ENCODE data around the gene SLC39A12. TPM values are rescaled to one million over a fixed set of nuclear protein-coding genes. Genes with fewer than 3 reads are reported as not detected.
"Not testable (repeated sequence)": the region's sequence is repeated elsewhere in the genome, so short reads cannot be mapped to it uniquely, and the experiment has no call there.

The SLC39A12 gene
- polyA plus RNA-seq, 1 donor from 2014 or later, result not detected

DNA sequence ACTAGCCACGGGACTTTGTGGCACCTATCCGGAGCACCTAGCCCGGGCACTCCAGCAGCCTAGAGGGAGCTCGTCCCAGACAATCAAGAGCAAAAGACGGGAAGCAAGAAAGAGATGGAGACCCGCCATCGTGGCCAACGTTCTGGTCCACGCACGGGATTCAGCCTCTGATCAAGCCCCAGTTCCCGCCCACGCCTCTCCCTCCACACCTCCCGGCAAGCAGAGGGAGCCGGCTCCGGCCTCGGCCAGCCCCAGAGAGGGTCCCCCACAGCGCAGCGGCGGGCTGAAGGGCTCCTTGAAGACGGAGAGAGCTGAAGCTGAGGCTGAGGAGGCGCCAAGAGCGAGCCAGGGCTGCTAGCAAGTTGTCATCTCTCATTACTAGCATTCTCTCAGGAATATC, 992 bp upstream of the SLC39A12 start:
- Histone ChIP-seq H3K27ac (ENCODE audit: low read length) (no peak overlapping the region), H3K9me2 (ENCODE audit: insufficient read depth, low read length) (no peaks in the 10 kb centered on the region), H3K9ac (ENCODE audit: low read length) (no peak overlapping the region), H3K4me3 (ENCODE audit: low read length) (no peak overlapping the region), H3K27me3 (ENCODE audit: insufficient read depth, low read depth, low read length) (no peaks in the 10 kb centered on the region), H3K4me2 (ENCODE audit: low read length) (no peak overlapping the region), H4K20me1 (ENCODE audit: insufficient read depth) (no peaks in the 10 kb centered on the region), H3K79me2 (replicated peaks; ENCODE audit: insufficient read depth, low read length) (no peaks in the 10 kb centered on the region), H3F3A (ENCODE audit: insufficient read depth, low read length, poor library complexity, severe bottlenecking) (no peaks in the 10 kb centered on the region), H3K36me3 (ENCODE audit: insufficient read depth, low read length) (no peaks in the 10 kb centered on the region), H2AFZ (ENCODE audit: low read depth, low read length) (no peak overlapping the region), H3K9me3 (ENCODE audit: low read length) (no peaks in the 10 kb centered on the region)
- TF ChIP-seq TAF1 (IDR thresholded peaks at IDR 0.05; ENCODE audit: low read depth) (no peak), EZH2 (IDR thresholded peaks at IDR 0.05; ENCODE audit: borderline replicate concordance, insufficient read depth, low read length, poor library complexity, severe bottlenecking) (no peak), RAD21 (conservative IDR thresholded peaks at IDR 0.05) (no peak), SMC3 (conservative IDR thresholded peaks at IDR 0.05; ENCODE audit: poor library complexity) (no peak), MXI1 (conservative IDR thresholded peaks at IDR 0.05; ENCODE audit: poor library complexity, severe bottlenecking) (no peak)

DNA sequence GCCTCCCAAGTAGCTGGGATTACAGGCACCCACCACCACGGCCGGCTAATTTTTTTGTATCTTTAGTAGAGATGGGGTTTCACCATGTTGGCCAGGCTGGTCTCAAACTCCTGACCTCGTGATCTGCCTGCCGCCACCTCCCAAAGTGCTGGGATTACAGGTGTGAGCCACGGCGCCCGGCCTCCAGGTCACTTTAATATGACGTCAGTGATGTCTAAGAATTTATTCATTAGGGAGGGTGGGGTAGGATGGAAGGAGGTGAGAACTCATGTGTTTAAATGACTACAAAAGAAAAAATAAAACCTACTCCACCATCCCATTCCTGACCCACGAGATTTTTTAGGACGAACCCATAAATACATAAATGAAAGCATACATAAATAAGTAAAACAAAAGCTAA, 2.7 kb downstream of the SLC39A12 start:
- not testable (repeated sequence) for H3K4me3 ChIP-seq (ENCODE audit: low read length); H3K36me3 ChIP-seq (ENCODE audit: insufficient read depth, low read length); H3K79me2 ChIP-seq (replicated peaks; ENCODE audit: insufficient read depth, low read length); H4K20me1 ChIP-seq (ENCODE audit: insufficient read depth); H3K27ac ChIP-seq (ENCODE audit: low read length); H2AFZ ChIP-seq (ENCODE audit: low read depth, low read length); H3K4me2 ChIP-seq (ENCODE audit: low read length); H3K9me3 ChIP-seq (ENCODE audit: low read length); H3K27me3 ChIP-seq (ENCODE audit: insufficient read depth, low read depth, low read length); H3K9ac ChIP-seq (ENCODE audit: low read length); H3F3A ChIP-seq (ENCODE audit: insufficient read depth, low read length, poor library complexity, severe bottlenecking); H3K9me2 ChIP-seq (ENCODE audit: insufficient read depth, low read length)

DNA sequence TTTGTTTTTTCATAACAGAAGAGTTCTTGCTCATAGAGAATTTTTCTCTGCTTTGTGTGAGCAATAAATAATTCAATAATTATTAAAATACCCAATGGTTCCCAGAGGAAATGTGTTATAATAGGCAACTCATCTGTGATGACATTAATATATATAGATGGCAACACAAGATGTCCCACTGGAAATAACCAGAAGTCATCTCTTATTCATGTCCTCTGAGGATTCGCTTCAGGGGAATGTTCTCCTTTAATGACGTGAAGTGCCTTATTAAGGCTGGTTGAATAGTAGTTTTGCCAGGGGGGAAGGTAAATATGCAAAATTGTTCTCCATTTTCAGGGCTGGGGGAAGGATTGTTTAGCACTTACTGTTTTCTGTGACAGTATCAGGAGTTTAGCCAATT, 3.1 kb downstream of the SLC39A12 start:
- no peaks in the 10 kb centered on the region for H3F3A ChIP-seq (ENCODE audit: insufficient read depth, low read length, poor library complexity, severe bottlenecking)
- no peak overlapping the region for H3K27ac ChIP-seq (ENCODE audit: low read length)
- H3K4me2 ChIP-seq (ENCODE audit: low read length), result no peak overlapping the region
- H3K4me3 ChIP-seq (ENCODE audit: low read length), result no peak overlapping the region
- H4K20me1 ChIP-seq (ENCODE audit: insufficient read depth), result no peaks in the 10 kb centered on the region
- no peak overlapping the region for H3K9ac ChIP-seq (ENCODE audit: low read length)
- TF ChIP-seq EP300 (conservative IDR thresholded peaks at IDR 0.05; ENCODE audit: poor library complexity, severe bottlenecking) (no peak), EZH2 (IDR thresholded peaks at IDR 0.05; ENCODE audit: borderline replicate concordance, insufficient read depth, low read length, poor library complexity, severe bottlenecking) (no peak), RAD21 (conservative IDR thresholded peaks at IDR 0.05) (no peak), SMC3 (conservative IDR thresholded peaks at IDR 0.05; ENCODE audit: poor library complexity) (no peak), TAF1 (IDR thresholded peaks at IDR 0.05; ENCODE audit: low read depth) (no peak), MXI1 (conservative IDR thresholded peaks at IDR 0.05; ENCODE audit: poor library complexity, severe bottlenecking) (no peak), POLR2AphosphoS5 (IDR thresholded peaks at IDR 0.05) (no peak)
- TF ChIP-seq, protein P1, sequence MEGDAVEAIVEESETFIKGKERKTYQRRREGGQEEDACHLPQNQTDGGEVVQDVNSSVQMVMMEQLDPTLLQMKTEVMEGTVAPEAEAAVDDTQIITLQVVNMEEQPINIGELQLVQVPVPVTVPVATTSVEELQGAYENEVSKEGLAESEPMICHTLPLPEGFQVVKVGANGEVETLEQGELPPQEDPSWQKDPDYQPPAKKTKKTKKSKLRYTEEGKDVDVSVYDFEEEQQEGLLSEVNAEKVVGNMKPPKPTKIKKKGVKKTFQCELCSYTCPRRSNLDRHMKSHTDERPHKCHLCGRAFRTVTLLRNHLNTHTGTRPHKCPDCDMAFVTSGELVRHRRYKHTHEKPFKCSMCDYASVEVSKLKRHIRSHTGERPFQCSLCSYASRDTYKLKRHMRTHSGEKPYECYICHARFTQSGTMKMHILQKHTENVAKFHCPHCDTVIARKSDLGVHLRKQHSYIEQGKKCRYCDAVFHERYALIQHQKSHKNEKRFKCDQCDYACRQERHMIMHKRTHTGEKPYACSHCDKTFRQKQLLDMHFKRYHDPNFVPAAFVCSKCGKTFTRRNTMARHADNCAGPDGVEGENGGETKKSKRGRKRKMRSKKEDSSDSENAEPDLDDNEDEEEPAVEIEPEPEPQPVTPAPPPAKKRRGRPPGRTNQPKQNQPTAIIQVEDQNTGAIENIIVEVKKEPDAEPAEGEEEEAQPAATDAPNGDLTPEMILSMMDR (IDR thresholded peaks at IDR 0.05; ENCODE audit: poor library complexity, severe bottlenecking), result no peak
- no peaks in the 10 kb centered on the region for H3K79me2 ChIP-seq (replicated peaks; ENCODE audit: insufficient read depth, low read length)
- no peaks in the 10 kb centered on the region for H3K36me3 ChIP-seq (ENCODE audit: insufficient read depth, low read length)
- H3K27me3 ChIP-seq (ENCODE audit: insufficient read depth, low read depth, low read length), result no peaks in the 10 kb centered on the region
- no peaks in the 10 kb centered on the region for H3K9me2 ChIP-seq (ENCODE audit: insufficient read depth, low read length)
- H2AFZ ChIP-seq (ENCODE audit: low read depth, low read length), result no peak overlapping the region
- H3K9me3 ChIP-seq (ENCODE audit: low read length), result no peaks in the 10 kb centered on the region

DNA sequence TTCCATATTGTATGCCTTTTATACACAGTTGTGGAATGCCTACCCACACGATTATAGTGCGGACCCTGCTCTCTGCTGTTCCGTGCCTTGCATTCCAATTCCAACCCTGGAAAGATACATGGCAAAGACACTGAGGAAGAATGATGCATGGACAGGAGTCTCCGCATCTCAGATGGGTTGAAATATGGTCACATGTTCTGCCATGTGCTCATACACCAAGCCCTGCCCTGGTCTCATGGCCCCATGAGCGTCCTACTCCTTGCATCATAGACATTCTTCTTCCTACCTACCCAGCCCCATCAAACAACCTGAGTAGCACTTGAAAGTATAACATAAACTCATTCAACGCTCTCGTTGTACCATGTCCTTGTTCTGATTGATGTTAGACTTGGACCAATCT, 6.3 kb downstream of the SLC39A12 start:
- H3K9ac ChIP-seq (ENCODE audit: low read length), result no peak overlapping the region
- TF ChIP-seq, protein P1 (IDR thresholded peaks at IDR 0.05; ENCODE audit: poor library complexity, severe bottlenecking), result no peak
- TF ChIP-seq, protein P2, sequence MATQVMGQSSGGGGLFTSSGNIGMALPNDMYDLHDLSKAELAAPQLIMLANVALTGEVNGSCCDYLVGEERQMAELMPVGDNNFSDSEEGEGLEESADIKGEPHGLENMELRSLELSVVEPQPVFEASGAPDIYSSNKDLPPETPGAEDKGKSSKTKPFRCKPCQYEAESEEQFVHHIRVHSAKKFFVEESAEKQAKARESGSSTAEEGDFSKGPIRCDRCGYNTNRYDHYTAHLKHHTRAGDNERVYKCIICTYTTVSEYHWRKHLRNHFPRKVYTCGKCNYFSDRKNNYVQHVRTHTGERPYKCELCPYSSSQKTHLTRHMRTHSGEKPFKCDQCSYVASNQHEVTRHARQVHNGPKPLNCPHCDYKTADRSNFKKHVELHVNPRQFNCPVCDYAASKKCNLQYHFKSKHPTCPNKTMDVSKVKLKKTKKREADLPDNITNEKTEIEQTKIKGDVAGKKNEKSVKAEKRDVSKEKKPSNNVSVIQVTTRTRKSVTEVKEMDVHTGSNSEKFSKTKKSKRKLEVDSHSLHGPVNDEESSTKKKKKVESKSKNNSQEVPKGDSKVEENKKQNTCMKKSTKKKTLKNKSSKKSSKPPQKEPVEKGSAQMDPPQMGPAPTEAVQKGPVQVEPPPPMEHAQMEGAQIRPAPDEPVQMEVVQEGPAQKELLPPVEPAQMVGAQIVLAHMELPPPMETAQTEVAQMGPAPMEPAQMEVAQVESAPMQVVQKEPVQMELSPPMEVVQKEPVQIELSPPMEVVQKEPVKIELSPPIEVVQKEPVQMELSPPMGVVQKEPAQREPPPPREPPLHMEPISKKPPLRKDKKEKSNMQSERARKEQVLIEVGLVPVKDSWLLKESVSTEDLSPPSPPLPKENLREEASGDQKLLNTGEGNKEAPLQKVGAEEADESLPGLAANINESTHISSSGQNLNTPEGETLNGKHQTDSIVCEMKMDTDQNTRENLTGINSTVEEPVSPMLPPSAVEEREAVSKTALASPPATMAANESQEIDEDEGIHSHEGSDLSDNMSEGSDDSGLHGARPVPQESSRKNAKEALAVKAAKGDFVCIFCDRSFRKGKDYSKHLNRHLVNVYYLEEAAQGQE (IDR thresholded peaks at IDR 0.05; ENCODE audit: borderline replicate concordance), result no peak
- TF ChIP-seq EZH2 (IDR thresholded peaks at IDR 0.05; ENCODE audit: borderline replicate concordance, insufficient read depth, low read length, poor library complexity, severe bottlenecking), result no peak
- no peak overlapping the region for H3K4me3 ChIP-seq (ENCODE audit: low read length)
- H3K9me2 ChIP-seq (ENCODE audit: insufficient read depth, low read length), result no peaks in the 10 kb centered on the region
- H2AFZ ChIP-seq (ENCODE audit: low read depth, low read length), result no peak overlapping the region
- H3F3A ChIP-seq (ENCODE audit: insufficient read depth, low read length, poor library complexity, severe bottlenecking), result no peaks in the 10 kb centered on the region
- no peaks in the 10 kb centered on the region for H3K9me3 ChIP-seq (ENCODE audit: low read length)
- no peaks in the 10 kb centered on the region for H3K27me3 ChIP-seq (ENCODE audit: insufficient read depth, low read depth, low read length)
- no peaks in the 10 kb centered on the region for H4K20me1 ChIP-seq (ENCODE audit: insufficient read depth)
- H3K79me2 ChIP-seq (replicated peaks; ENCODE audit: insufficient read depth, low read length), result no peaks in the 10 kb centered on the region
- H3K36me3 ChIP-seq (ENCODE audit: insufficient read depth, low read length), result no peaks in the 10 kb centered on the region
- no peak overlapping the region for H3K27ac ChIP-seq (ENCODE audit: low read length)
- no peak overlapping the region for H3K4me2 ChIP-seq (ENCODE audit: low read length)

Measured in neural cell (in vitro differentiated cells).